ENCODE results near the gene DNAH17. TPM values are rescaled to one million over a fixed set of nuclear protein-coding genes. Genes with fewer than 3 reads are reported as not detected.

DNAH17 gene
- total and polyA plus RNA-seq, 9 donors = 0.35 to 5.2 (median 2.0) TPM

- Histone ChIP-seq H3K4me1 (ENCODE audit: control insufficient read depth, insufficient read depth, low read length) (peaks cover 8% of the 10 kb centered on the region), H3K4me3 (ENCODE audit: low read length) (no peak overlapping the region), H3K36me3 (ENCODE audit: control insufficient read depth, insufficient read depth, low read length) (no peaks in the 10 kb centered on the region), H3K9me3 (replicated peaks; ENCODE audit: control insufficient read depth, low read depth, low read length) (peaks cover 12% of the 10 kb centered on the region), H3K27ac (ENCODE audit: low read length) (no peak overlapping the region), H3K27me3 (ENCODE audit: control insufficient read depth, insufficient read depth, low read length) (no peaks in the 10 kb centered on the region)
- DNase-seq = no peak
- 60% methylated on average over 3 of the region's 5 CpGs for WGBS (ENCODE audit: insufficient coverage)
Measured at GRCh38 chr17:78548725-78549124, 28.5 kb downstream of the DNAH17 start.

GRCh38 chr17:78547035-78547434 is 30.2 kb downstream of the DNAH17 start:
- Histone ChIP-seq H3K4me3 (ENCODE audit: low read length) (no peak overlapping the region), H3K36me3 (ENCODE audit: control insufficient read depth, insufficient read depth, low read length) (no peaks in the 10 kb centered on the region), H3K27ac (ENCODE audit: low read length) (no peak overlapping the region), H3K27me3 (ENCODE audit: control insufficient read depth, insufficient read depth, low read length) (no peaks in the 10 kb centered on the region), H3K9me3 (replicated peaks; ENCODE audit: control insufficient read depth, low read depth, low read length) (peaks cover 12% of the 10 kb centered on the region), H3K4me1 (ENCODE audit: control insufficient read depth, insufficient read depth, low read length) (peaks cover 3% of the 10 kb centered on the region)
- no peak for DNase-seq
- no CpG with 5 or more reads among the region's 1 CpG for WGBS (ENCODE audit: insufficient coverage)

- no peak overlapping the region for H3K4me3 ChIP-seq (ENCODE audit: low read length)
- H3K36me3 ChIP-seq (ENCODE audit: control insufficient read depth, insufficient read depth, low read length) = no peaks in the 10 kb centered on the region
- H3K27ac ChIP-seq (ENCODE audit: low read length) = no peak overlapping the region
- no peaks in the 10 kb centered on the region for H3K27me3 ChIP-seq (ENCODE audit: control insufficient read depth, insufficient read depth, low read length)
- peaks cover 2% of the 10 kb centered on the region for H3K4me1 ChIP-seq (ENCODE audit: control insufficient read depth, insufficient read depth, low read length)
- H3K9me3 ChIP-seq (replicated peaks; ENCODE audit: control insufficient read depth, low read depth, low read length) = peaks cover 12% of the 10 kb centered on the region
- WGBS (ENCODE audit: insufficient coverage) = 93% methylated on average over 4 of the region's 4 CpGs
- no peak for DNase-seq
Measured at GRCh38 chr17:78546476-78546875, 30.7 kb downstream of the DNAH17 start.

- Histone ChIP-seq H3K27ac (ENCODE audit: low read length) (peak overlapping the region; percentile 76), H3K9me3 (replicated peaks; ENCODE audit: control insufficient read depth, low read depth, low read length) (peaks cover 7% of the 10 kb centered on the region), H3K4me1 (ENCODE audit: control insufficient read depth, insufficient read depth, low read length) (peaks cover 2% of the 10 kb centered on the region), H3K36me3 (ENCODE audit: control insufficient read depth, insufficient read depth, low read length) (no peaks in the 10 kb centered on the region), H3K27me3 (ENCODE audit: control insufficient read depth, insufficient read depth, low read length) (no peaks in the 10 kb centered on the region), H3K4me3 (ENCODE audit: low read length) (peak overlapping the region; percentile 31)
- peak; percentile 30 for DNase-seq
- 70% methylated on average over 5 of the region's 17 CpGs for WGBS (ENCODE audit: insufficient coverage)
Measured at GRCh38 chr17:78544881-78545755, 32.1 kb downstream of the DNAH17 start.

- no peak overlapping the region for H3K27ac ChIP-seq (ENCODE audit: low read length)
- WGBS (ENCODE audit: insufficient coverage) = 64% methylated on average over 4 of the region's 7 CpGs
- H3K4me3 ChIP-seq (ENCODE audit: low read length) = no peak overlapping the region
- H3K27me3 ChIP-seq (ENCODE audit: control insufficient read depth, insufficient read depth, low read length) = no peaks in the 10 kb centered on the region
- no peaks in the 10 kb centered on the region for H3K36me3 ChIP-seq (ENCODE audit: control insufficient read depth, insufficient read depth, low read length)
- DNase-seq = no peak
- H3K4me1 ChIP-seq (ENCODE audit: control insufficient read depth, insufficient read depth, low read length) = no peaks in the 10 kb centered on the region
- H3K9me3 ChIP-seq (replicated peaks; ENCODE audit: control insufficient read depth, low read depth, low read length) = peaks cover 3% of the 10 kb centered on the region
Measured at GRCh38 chr17:78541488-78542206, 35.5 kb downstream of the DNAH17 start.

- no peak overlapping the region for H3K27ac ChIP-seq (ENCODE audit: low read length)
- H3K4me3 ChIP-seq (ENCODE audit: low read length) = no peak overlapping the region
- no peaks in the 10 kb centered on the region for H3K27me3 ChIP-seq (ENCODE audit: control insufficient read depth, insufficient read depth, low read length)
- WGBS (ENCODE audit: insufficient coverage) = 51% methylated on average over 11 of the region's 11 CpGs
- H3K9me3 ChIP-seq (replicated peaks; ENCODE audit: control insufficient read depth, low read depth, low read length) = no peaks in the 10 kb centered on the region
- no peaks in the 10 kb centered on the region for H3K36me3 ChIP-seq (ENCODE audit: control insufficient read depth, insufficient read depth, low read length)
- peaks cover 5% of the 10 kb centered on the region for H3K4me1 ChIP-seq (ENCODE audit: control insufficient read depth, insufficient read depth, low read length)
- no peak for DNase-seq
Measured at GRCh38 chr17:78539781-78540180, 37.4 kb downstream of the DNAH17 start.

- no peak for DNase-seq
- Histone ChIP-seq H3K27ac (ENCODE audit: low read length) (no peak overlapping the region), H3K36me3 (ENCODE audit: control insufficient read depth, insufficient read depth, low read length) (no peaks in the 10 kb centered on the region), H3K4me3 (ENCODE audit: low read length) (no peak overlapping the region), H3K4me1 (ENCODE audit: control insufficient read depth, insufficient read depth, low read length) (peaks cover 12% of the 10 kb centered on the region), H3K27me3 (ENCODE audit: control insufficient read depth, insufficient read depth, low read length) (no peaks in the 10 kb centered on the region), H3K9me3 (replicated peaks; ENCODE audit: control insufficient read depth, low read depth, low read length) (no peaks in the 10 kb centered on the region)
- 44% methylated on average over 7 of the region's 10 CpGs for WGBS (ENCODE audit: insufficient coverage)
Measured at GRCh38 chr17:78538033-78538776, 39.0 kb downstream of the DNAH17 start.

- no peaks in the 10 kb centered on the region for H3K9me3 ChIP-seq (replicated peaks; ENCODE audit: control insufficient read depth, low read depth, low read length)
- peaks cover 12% of the 10 kb centered on the region for H3K4me1 ChIP-seq (ENCODE audit: control insufficient read depth, insufficient read depth, low read length)
- no peak for DNase-seq
- no peaks in the 10 kb centered on the region for H3K27me3 ChIP-seq (ENCODE audit: control insufficient read depth, insufficient read depth, low read length)
- 93% methylated on average over 12 of the region's 20 CpGs for WGBS (ENCODE audit: insufficient coverage)
- H3K27ac ChIP-seq (ENCODE audit: low read length) = no peak overlapping the region
- H3K4me3 ChIP-seq (ENCODE audit: low read length) = no peak overlapping the region
- no peaks in the 10 kb centered on the region for H3K36me3 ChIP-seq (ENCODE audit: control insufficient read depth, insufficient read depth, low read length)
Measured at GRCh38 chr17:78537217-78537860, 39.9 kb downstream of the DNAH17 start.

- no peak for DNase-seq
- Histone ChIP-seq H3K27ac (ENCODE audit: low read length) (no peak overlapping the region), H3K27me3 (ENCODE audit: control insufficient read depth, insufficient read depth, low read length) (no peaks in the 10 kb centered on the region), H3K4me1 (ENCODE audit: control insufficient read depth, insufficient read depth, low read length) (peaks cover 14% of the 10 kb centered on the region), H3K4me3 (ENCODE audit: low read length) (no peak overlapping the region), H3K9me3 (replicated peaks; ENCODE audit: control insufficient read depth, low read depth, low read length) (no peaks in the 10 kb centered on the region), H3K36me3 (ENCODE audit: control insufficient read depth, insufficient read depth, low read length) (no peaks in the 10 kb centered on the region)
- 64% methylated on average over 4 of the region's 19 CpGs for WGBS (ENCODE audit: insufficient coverage)
Measured at GRCh38 chr17:78535273-78536197, 41.7 kb downstream of the DNAH17 start.
